Trophoblast cell (in vitro differentiated cells and primary cell): ENCODE data around the gene TMPRSS12.
"Not testable (repeated sequence)": the region's sequence is repeated elsewhere in the genome, so short reads cannot be mapped to it uniquely, and the experiment has no call there.

Experiments
- DNase-seq, 2 donors: peaks; one replicate each; pipeline ENCODE4 v3.0.0-alpha.2; 2016
- H2AFZ ChIP-seq: 2 replicates; pipeline ENCODE4 v1.6.1; 2013; ENCODE audit warnings: low read length, moderate library complexity, mild to moderate bottlenecking; ENCODE audit not compliant: insufficient read depth, poor library complexity
- H2AK5ac ChIP-seq: 2 replicates; pipeline ENCODE4 v1.6.1; 2013; ENCODE audit warnings: mild to moderate bottlenecking, low read length
- H2BK120ac ChIP-seq: 2 replicates; pipeline ENCODE4 v1.6.1; 2013; ENCODE audit warnings: low read length, mild to moderate bottlenecking, moderate library complexity; ENCODE audit not compliant: insufficient read depth, poor library complexity
- H2BK12ac ChIP-seq: 2 replicates; pipeline ENCODE4 v1.6.1; 2013; ENCODE audit warnings: mild to moderate bottlenecking, low read length, moderate library complexity
- H2BK5ac ChIP-seq: 2 replicates; pipeline ENCODE4 v1.6.1; 2013; ENCODE audit warnings: low read length, low read depth, moderate library complexity, mild to moderate bottlenecking; ENCODE audit not compliant: poor library complexity
- H3K14ac ChIP-seq: 2 replicates; pipeline ENCODE4 v1.6.1; 2013; ENCODE audit warnings: mild to moderate bottlenecking, low read length
- H3K18ac ChIP-seq: 2 replicates; pipeline ENCODE4 v1.6.1; 2013; ENCODE audit warnings: mild to moderate bottlenecking, low read length
- H3K23ac ChIP-seq: 2 replicates; pipeline ENCODE4 v1.6.1; 2013; ENCODE audit warnings: low read length
- H3K27ac ChIP-seq: 2 replicates; pipeline ENCODE4 v1.5.1; 2013; ENCODE audit warnings: low read depth, mild to moderate bottlenecking, inconsistent platforms, low read length, moderate library complexity
- H3K27me3 ChIP-seq: 2 replicates; pipeline ENCODE4 v1.6.1; 2013; ENCODE audit warnings: inconsistent platforms, mild to moderate bottlenecking, low read length, moderate library complexity; ENCODE audit not compliant: insufficient read depth
- H3K36me3 ChIP-seq, 2 experiments: 1 replicate in 1 of 2; 2 replicates in 1 of 2; pipeline ENCODE4 v1.6.1; 2013; ENCODE audit warnings: low read length in 2 of 2, mild to moderate bottlenecking in 2 of 2, moderate library complexity in 1 of 2; ENCODE audit not compliant: insufficient read depth in 2 of 2, control insufficient read depth in 1 of 2
- H3K4ac ChIP-seq: 2 replicates; pipeline ENCODE4 v1.6.1; 2013; ENCODE audit warnings: low read depth, mild to moderate bottlenecking, low read length, moderate library complexity
- H3K4me1 ChIP-seq, 2 experiments: 1 replicate in 1 of 2; 2 replicates in 1 of 2; pipeline ENCODE4 v1.6.1; 2013; ENCODE audit warnings: low read length in 2 of 2, mild to moderate bottlenecking in 2 of 2, moderate library complexity in 1 of 2; ENCODE audit not compliant: insufficient read depth in 2 of 2, control insufficient read depth in 1 of 2
- H3K4me2 ChIP-seq: 2 replicates; pipeline ENCODE4 v1.6.1; 2013; ENCODE audit warnings: inconsistent platforms, mild to moderate bottlenecking, low read length, moderate library complexity
- H3K4me3 ChIP-seq: 2 replicates; pipeline ENCODE4 v1.5.1; 2013; ENCODE audit warnings: mild to moderate bottlenecking, low read depth, low read length, inconsistent platforms
- H3K79me1 ChIP-seq: one replicate; pipeline ENCODE4 v1.6.1; 2013; ENCODE audit warnings: low read length
- H3K79me2 ChIP-seq: 2 replicates; pipeline ENCODE4 v1.6.1; 2013; ENCODE audit warnings: low read length, mild to moderate bottlenecking; ENCODE audit not compliant: control insufficient read depth, insufficient read depth, poor library complexity
- H3K9ac ChIP-seq: 2 replicates; pipeline ENCODE4 v1.6.1; 2013; ENCODE audit warnings: mild to moderate bottlenecking, low read length
- H3K9me3 ChIP-seq: 2 replicates; pipeline ENCODE4 v1.6.1; 2013; ENCODE audit warnings: low read depth, mild to moderate bottlenecking, control low read depth, inconsistent platforms, low read length; ENCODE audit not compliant: insufficient read depth
- H4K12ac ChIP-seq: 2 replicates; pipeline ENCODE4 v1.6.1; 2013; ENCODE audit warnings: low read depth, mild to moderate bottlenecking, low read length, moderate library complexity
- H4K8ac ChIP-seq: 2 replicates; pipeline ENCODE4 v1.6.1; 2013; ENCODE audit warnings: low read depth, mild to moderate bottlenecking, low read length, moderate library complexity
- H4K91ac ChIP-seq: one replicate; pipeline ENCODE4 v1.6.1; 2013; ENCODE audit warnings: low read depth, mild to moderate bottlenecking, low read length, moderate library complexity
- WGBS: extraction: QIAGEN DNeasy Blood & Tissue Kit; methylation state at CpG from one replicate; pipeline ENCODE4 v1.1.7; 2013; ENCODE audit warnings: missing lambda C conversion rate; ENCODE audit not compliant: insufficient read length, insufficient coverage; ENCODE audit errors: extremely low coverage; 5-methylcytosine and 5-hydroxymethylcytosine counted together

Gene TMPRSS12

DNA sequence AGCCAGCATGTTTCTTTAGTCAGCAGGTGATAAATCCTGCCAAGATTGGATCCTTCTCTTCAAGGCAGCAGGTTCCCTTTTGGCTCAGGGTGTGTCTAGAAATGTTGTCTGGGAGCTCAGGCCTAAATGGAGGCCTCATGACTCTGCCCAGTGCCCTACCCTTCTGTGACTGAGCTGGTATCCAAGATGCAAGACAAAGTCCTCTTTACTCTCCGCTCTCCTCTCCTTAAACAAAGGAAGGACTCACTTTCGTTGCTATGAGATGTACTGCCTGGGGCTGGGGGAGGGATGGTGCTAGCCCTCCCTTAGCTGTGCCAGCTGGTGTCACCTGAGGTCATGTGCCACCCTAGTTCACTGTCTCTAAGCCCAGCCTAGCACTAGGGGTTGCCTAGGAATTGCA, 13.8 kb upstream of the TMPRSS12 start:
- peaks cover 2% of the 10 kb centered on the region for H3K79me1 ChIP-seq
- H3K36me3 ChIP-seq = no peaks in the 10 kb centered on the region
- no peak overlapping the region for H4K91ac ChIP-seq
- H3K4ac ChIP-seq = no peak overlapping the region
- H3K4me3 ChIP-seq = no peak overlapping the region
- H2BK120ac ChIP-seq = no peak overlapping the region
- no peak for DNase-seq
- H3K4me2 ChIP-seq = no peak overlapping the region
- WGBS = no CpG with 5 or more reads among the region's 2 CpGs
- no peak overlapping the region for H3K9ac ChIP-seq
- no peak overlapping the region for H4K8ac ChIP-seq
- H3K79me2 ChIP-seq = no peaks in the 10 kb centered on the region
- H3K23ac ChIP-seq = no peak overlapping the region
- no peaks in the 10 kb centered on the region for H3K27me3 ChIP-seq
- H2AFZ ChIP-seq = no peak overlapping the region
- H3K18ac ChIP-seq = no peak overlapping the region
- no peak overlapping the region for H3K14ac ChIP-seq
- peak overlapping the region; percentile 75 for H2AK5ac ChIP-seq
- no peak overlapping the region for H3K27ac ChIP-seq
- H3K9me3 ChIP-seq = peaks cover 2% of the 10 kb centered on the region
- no peak overlapping the region for H2BK12ac ChIP-seq
- H3K4me1 ChIP-seq = no peaks in the 10 kb centered on the region
- no peak overlapping the region for H2BK5ac ChIP-seq
- H4K12ac ChIP-seq = no peak overlapping the region

GRCh38 chr12:50833801-50834200, 8.9 kb upstream of the TMPRSS12 start:
- H3K36me3 ChIP-seq, H3K9me3 ChIP-seq, H3K79me1 ChIP-seq, H3K27me3 ChIP-seq, H2AK5ac ChIP-seq, H3K9ac ChIP-seq, H2BK5ac ChIP-seq, H4K91ac ChIP-seq, H3K18ac ChIP-seq, H2BK120ac ChIP-seq, H3K14ac ChIP-seq, H4K12ac ChIP-seq, H3K4me1 ChIP-seq, H3K27ac ChIP-seq, H2BK12ac ChIP-seq, H4K8ac ChIP-seq, H2AFZ ChIP-seq, H3K4me3 ChIP-seq, H3K4ac ChIP-seq, H3K79me2 ChIP-seq, H3K23ac ChIP-seq, H3K4me2 ChIP-seq, DNase-seq: not testable (repeated sequence)

DNA sequence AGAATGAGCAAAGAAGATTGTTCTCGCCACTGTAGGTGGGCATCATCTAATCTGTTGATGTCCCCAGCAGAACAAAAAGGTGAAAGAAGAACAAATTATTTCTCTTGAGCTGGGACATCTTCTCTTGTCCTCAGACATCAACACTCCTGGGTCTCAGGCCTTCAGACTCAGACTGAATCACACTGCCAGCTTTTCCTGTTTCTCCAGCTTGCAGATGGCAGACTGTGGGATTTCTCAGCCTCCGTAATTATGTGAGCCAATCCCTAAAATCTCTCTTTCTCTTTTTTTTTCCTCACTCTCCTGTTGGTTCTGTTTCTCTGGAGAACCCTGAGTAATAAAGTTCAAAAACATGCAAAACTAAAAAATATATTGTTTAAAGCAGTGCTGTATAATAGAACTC, 3.7 kb upstream of the TMPRSS12 start:
- H3K4me2 ChIP-seq = no peak overlapping the region
- peak; percentile 73 to 84 for DNase-seq
- no peak overlapping the region for H3K9ac ChIP-seq
- H3K14ac ChIP-seq = no peak overlapping the region
- peaks cover 11 to 20% of the 10 kb centered on the region in 2 experiments for H3K4me1 ChIP-seq
- H3K9me3 ChIP-seq = peaks cover 7% of the 10 kb centered on the region
- peaks cover 17% of the 10 kb centered on the region for H3K79me1 ChIP-seq
- H3K23ac ChIP-seq = no peak overlapping the region
- no peak overlapping the region for H3K4me3 ChIP-seq
- no peak overlapping the region for H4K91ac ChIP-seq
- H2AK5ac ChIP-seq = no peak overlapping the region
- peak overlapping the region; percentile 5 for H3K27ac ChIP-seq
- H2AFZ ChIP-seq = no peak overlapping the region
- no CpG with 5 or more reads among the region's 2 CpGs for WGBS
- no peak overlapping the region for H2BK120ac ChIP-seq
- H2BK12ac ChIP-seq = no peak overlapping the region
- no peak overlapping the region for H2BK5ac ChIP-seq
- no peak overlapping the region for H3K18ac ChIP-seq
- no peak overlapping the region for H4K8ac ChIP-seq
- H4K12ac ChIP-seq = no peak overlapping the region
- no peaks in the 10 kb centered on the region for H3K27me3 ChIP-seq
- H3K36me3 ChIP-seq = no peaks in the 10 kb centered on the region
- H3K79me2 ChIP-seq = peaks cover 4% of the 10 kb centered on the region
- H3K4ac ChIP-seq = no peak overlapping the region

DNA sequence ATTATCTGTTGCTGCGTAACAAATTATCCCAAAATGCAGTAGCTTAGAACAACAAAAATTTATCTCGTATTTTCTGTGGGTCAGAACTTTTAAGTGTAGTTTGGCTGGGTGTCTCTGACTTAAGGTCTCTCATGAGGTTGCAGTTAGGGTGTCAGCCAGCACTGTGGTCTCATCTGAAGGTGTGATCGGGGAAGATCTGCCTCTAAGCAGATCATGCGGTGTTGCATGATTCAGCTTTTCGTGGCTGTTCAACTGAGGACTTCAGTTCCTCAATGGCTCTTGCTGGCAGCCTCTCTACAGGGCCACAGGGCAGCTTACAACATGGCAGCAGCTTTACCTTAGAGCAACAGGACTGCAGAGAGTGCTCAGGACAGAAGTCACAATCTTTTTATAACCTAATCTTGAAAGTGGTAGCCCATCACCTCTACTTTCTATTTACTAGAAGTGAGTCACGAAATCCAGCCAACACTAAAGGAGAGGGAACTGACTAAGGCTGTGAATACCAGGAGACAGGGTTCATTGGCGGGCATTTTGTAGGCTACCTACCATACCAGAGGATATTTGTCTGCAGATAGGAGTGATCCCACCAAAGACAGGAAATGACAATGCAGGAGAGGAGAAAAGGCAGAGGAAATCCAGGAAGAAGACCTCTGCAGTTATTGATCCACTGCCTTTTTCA, 1.8 kb upstream of the TMPRSS12 start:
- H3K79me1 ChIP-seq = peaks cover 17% of the 10 kb centered on the region
- no peak overlapping the region for H2BK5ac ChIP-seq
- no peak overlapping the region for H3K4ac ChIP-seq
- peak overlapping the region; percentile 92 for H2BK12ac ChIP-seq
- H3K4me2 ChIP-seq = no peak overlapping the region
- no peak overlapping the region for H3K23ac ChIP-seq
- no peak overlapping the region for H3K27ac ChIP-seq
- H3K36me3 ChIP-seq = no peaks in the 10 kb centered on the region
- peak in 1 of 2 donors; percentile 62 for DNase-seq
- H3K4me3 ChIP-seq = no peak overlapping the region
- peaks cover 3% of the 10 kb centered on the region for H3K9me3 ChIP-seq
- H3K4me1 ChIP-seq = peaks cover 11 to 22% of the 10 kb centered on the region in 2 experiments
- H4K91ac ChIP-seq = peak overlapping the region; percentile 71
- no peak overlapping the region for H4K12ac ChIP-seq
- peak overlapping the region; percentile 28 for H3K18ac ChIP-seq
- no peaks in the 10 kb centered on the region for H3K27me3 ChIP-seq
- H3K79me2 ChIP-seq = peaks cover 4% of the 10 kb centered on the region
- no peak overlapping the region for H3K9ac ChIP-seq
- no peak overlapping the region for H4K8ac ChIP-seq
- peak overlapping the region; percentile 42 for H2AK5ac ChIP-seq
- WGBS = no CpG with 5 or more reads among the region's 7 CpGs
- H3K14ac ChIP-seq = no peak overlapping the region
- H2BK120ac ChIP-seq = peak overlapping the region; percentile 37
- no peak overlapping the region for H2AFZ ChIP-seq
